AG04450 (cell line): Measurements from ENCODE around the gene KRAS. TPM values are rescaled to one million over a fixed set of nuclear protein-coding genes. Genes with fewer than 3 reads are reported as not detected.

ENCODE experiments used
- CTCF ChIA-PET: fragments of 300-600, 350-600 bp; formaldehyde crosslinking; extraction: SDS; loops from one replicate; lab custom pipeline; 2022; ENCODE audit warnings: antibody characterized with exemption, inconsistent platforms; lab: Charles Lee
- POLR2A ChIA-PET: fragments of 350-600 bp; formaldehyde crosslinking; extraction: SDS; loops from one replicate; lab custom pipeline; 2021; ENCODE audit warnings: antibody characterized with exemption, inconsistent platforms; lab: Yijun Ruan, JAX
- DNase-seq: peaks from one replicate; pipeline ENCODE4 v3.0.0-alpha.2; 2011; ENCODE audit warnings: low read depth, low spot score
- H3K27ac ChIP-seq: one replicate; pipeline ENCODE4 v1.5.1; 2012; ENCODE audit warnings: low read depth, low read length, control low read depth
- H3K27me3 ChIP-seq: one replicate; pipeline ENCODE4 v1.6.0; 2012; ENCODE audit warnings: low read length; ENCODE audit not compliant: control insufficient read depth, insufficient read depth
- H3K4me3 ChIP-seq: 2 replicates; pipeline ENCODE4 v1.5.1; 2011; ENCODE audit warnings: mild to moderate bottlenecking, low read depth, low read length, control low read depth
- H3K9me3 ChIP-seq: 2 replicates; pipeline ENCODE4 v1.5.1; 2012; ENCODE audit warnings: low read length; ENCODE audit not compliant: control insufficient read depth, insufficient read depth
- polyA plus RNA-seq: library from polyadenylated mRNA; depleted of rRNA; stranded (reverse); fragments of >200 nt; gene quantifications from 2 replicates; pipeline ENCODE4 v1.2.3, GENCODE V29; 2011
- TF ChIP-seq, protein P1 (sequence below): IDR thresholded peaks from 2 replicates; pipeline ENCODE4 v1.5.1; 2011; ENCODE audit warnings: low read depth, low read length, control low read depth, inconsistent platforms

KRAS gene
- polyA plus RNA-seq, 1 experiment: 24.2 TPM

DNA sequence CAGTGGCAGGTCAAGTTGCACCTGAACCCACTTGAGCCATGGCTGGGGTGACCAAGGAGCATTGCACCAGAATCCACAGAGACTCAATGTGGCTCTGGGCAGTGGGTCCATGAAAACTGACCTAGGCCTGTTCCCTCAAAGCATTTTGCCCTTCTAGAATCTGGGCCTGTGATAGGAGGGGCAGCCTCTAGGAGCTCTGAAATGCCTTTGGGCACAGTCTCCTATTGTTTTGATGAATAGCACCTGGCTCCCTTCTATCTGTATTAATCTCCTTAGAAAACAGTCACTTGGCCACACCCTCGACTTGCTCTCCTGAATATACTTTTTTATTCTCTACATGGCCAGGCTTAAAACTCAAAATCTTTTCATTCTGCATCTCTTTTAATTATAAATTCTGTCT, 14.1 kb upstream of the KRAS start:
- TF ChIP-seq, protein P1, sequence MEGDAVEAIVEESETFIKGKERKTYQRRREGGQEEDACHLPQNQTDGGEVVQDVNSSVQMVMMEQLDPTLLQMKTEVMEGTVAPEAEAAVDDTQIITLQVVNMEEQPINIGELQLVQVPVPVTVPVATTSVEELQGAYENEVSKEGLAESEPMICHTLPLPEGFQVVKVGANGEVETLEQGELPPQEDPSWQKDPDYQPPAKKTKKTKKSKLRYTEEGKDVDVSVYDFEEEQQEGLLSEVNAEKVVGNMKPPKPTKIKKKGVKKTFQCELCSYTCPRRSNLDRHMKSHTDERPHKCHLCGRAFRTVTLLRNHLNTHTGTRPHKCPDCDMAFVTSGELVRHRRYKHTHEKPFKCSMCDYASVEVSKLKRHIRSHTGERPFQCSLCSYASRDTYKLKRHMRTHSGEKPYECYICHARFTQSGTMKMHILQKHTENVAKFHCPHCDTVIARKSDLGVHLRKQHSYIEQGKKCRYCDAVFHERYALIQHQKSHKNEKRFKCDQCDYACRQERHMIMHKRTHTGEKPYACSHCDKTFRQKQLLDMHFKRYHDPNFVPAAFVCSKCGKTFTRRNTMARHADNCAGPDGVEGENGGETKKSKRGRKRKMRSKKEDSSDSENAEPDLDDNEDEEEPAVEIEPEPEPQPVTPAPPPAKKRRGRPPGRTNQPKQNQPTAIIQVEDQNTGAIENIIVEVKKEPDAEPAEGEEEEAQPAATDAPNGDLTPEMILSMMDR: no peak
- Histone ChIP-seq H3K27ac (no peak overlapping the region), H3K4me3 (no peak overlapping the region), H3K27me3 (no peaks in the 10 kb centered on the region), H3K9me3 (no peaks in the 10 kb centered on the region)
- no peak for DNase-seq
- ChIA-PET POLR2A (no interaction called here), CTCF (interaction anchor here (1.3 kb wide), 1 partner anchor 23 kb away, joined by 5 read pairs; no protein-coding TSS in a partner anchor)

DNA sequence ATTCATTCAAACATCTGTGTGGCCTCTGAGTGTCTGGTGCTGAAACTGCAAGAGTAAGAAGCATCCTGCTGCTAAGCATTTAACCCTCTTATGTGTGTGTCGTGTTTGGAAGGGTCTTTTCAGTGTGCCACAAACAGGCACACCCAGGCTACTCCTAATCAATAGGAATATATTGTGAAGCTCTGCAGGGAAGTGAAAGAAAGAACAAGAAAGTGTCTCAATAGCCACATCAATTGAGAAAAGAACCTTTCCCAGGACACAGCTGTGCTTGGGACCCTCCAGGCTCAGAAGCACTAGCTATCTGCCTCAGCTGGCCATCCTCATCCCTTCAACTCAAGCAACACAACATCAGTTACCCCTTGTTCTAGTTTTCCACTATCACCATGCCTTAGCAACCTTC, 13.4 kb upstream of the KRAS start:
- TF ChIP-seq, protein P1: no peak
- DNase-seq: no peak
- H3K4me3 ChIP-seq: no peak overlapping the region
- H3K27me3 ChIP-seq: no peaks in the 10 kb centered on the region
- no peaks in the 10 kb centered on the region for H3K9me3 ChIP-seq
- POLR2A ChIA-PET: no interaction called here
- CTCF ChIA-PET: interaction anchor here (1.3 kb wide), 1 partner anchor 23 kb away, joined by 5 read pairs; no protein-coding TSS in a partner anchor
- no peak overlapping the region for H3K27ac ChIP-seq

DNA sequence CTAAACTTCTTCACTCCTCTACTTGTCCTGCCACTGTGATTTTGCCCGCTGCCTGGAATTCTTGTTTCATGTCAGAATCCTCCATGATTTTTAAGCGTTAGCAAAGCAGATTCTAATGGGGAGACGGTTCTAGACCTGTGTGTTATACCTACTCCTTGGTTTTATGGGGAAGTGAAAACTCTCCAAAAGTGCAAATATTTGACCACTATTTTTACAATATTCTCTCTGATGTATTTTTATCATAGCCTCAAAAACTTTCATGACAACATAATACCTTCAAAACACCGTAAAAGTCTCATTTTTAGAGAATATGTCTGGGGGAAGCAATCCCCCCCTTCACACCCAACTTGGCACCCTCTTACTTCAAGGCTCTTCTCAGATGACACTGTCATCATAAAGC, 12.9 kb upstream of the KRAS start:
- DNase-seq: no peak
- CTCF ChIA-PET: no interaction called here
- H3K27me3 ChIP-seq: no peaks in the 10 kb centered on the region
- H3K27ac ChIP-seq: no peak overlapping the region
- H3K4me3 ChIP-seq: no peak overlapping the region
- TF ChIP-seq, protein P1: no peak
- POLR2A ChIA-PET: no interaction called here
- no peaks in the 10 kb centered on the region for H3K9me3 ChIP-seq

DNA sequence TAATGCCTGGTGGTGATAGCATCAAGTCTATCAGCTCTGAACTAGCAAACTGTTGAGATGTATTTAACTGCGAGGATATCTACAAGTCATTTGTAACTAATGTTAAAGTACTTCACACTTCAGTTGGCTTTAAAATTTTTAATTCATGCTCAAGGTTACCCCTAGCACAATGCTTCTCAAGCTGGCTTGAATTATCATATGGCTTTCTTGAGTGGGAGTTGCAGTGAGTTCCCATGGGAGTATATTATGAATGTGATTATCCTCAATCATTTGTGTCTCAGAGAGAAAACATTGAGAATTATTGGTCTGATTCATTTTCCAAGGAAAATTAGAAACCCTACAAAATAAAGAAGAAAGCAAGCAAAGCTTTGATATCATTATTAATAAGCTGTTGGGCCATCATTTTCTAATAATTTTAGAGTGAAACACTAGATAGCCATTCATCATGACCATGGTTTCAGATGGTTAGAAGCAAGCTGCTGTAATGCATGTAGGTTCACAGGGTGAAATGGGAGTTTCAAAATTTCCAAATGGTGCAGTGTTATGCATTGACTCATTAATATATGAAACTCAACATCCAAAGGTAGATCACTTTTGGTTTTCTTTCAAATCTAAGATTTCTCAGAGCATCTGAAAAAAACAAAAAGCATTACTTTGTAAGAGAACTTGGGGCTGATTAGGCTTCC, 11.8 kb upstream of the KRAS start:
- no peak overlapping the region for H3K4me3 ChIP-seq
- ChIA-PET CTCF (interaction anchor here (0.6 kb wide), 1 partner anchor 233 kb away, joined by 3 read pairs; no protein-coding TSS in a partner anchor), POLR2A (no interaction called here)
- TF ChIP-seq, protein P1: no peak
- no peak overlapping the region for H3K27ac ChIP-seq
- no peak for DNase-seq
- no peaks in the 10 kb centered on the region for H3K27me3 ChIP-seq
- H3K9me3 ChIP-seq: no peaks in the 10 kb centered on the region

DNA sequence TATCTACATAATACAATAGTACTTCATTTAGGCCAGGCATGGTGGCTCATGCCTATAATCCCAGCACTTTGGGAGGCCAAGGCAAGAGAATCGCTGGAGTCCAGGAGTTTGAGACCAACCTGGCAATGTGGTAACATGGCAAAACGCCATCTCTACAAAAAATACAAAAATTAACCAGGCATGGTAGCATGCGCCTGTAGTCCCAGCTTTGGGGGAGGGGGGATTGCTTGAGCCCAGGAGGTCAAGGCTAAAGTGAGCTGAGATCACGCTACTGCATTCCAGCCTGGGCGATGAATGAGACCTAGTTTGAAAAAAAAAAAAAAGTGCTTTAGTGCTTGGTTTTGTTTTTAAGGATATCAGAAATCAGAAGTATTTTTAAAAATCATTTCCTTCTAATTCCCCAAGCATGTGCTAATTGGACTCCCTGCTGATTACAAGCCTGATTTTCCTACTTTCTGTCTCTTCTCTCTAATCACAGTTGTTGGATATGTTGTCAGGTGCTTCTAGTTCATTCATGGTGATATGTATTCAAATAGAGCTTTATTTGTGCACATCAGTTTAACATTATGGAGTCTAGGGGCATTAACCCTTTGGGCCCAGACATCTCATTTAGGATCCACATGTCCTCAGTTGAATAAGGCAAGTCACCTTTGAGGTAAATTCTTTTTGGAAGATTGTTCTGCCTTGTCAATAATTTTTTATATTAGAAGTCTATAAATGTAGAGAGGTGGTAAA, 7.0 kb upstream of the KRAS start:
- H3K9me3 ChIP-seq: no peaks in the 10 kb centered on the region
- H3K27ac ChIP-seq: no peak overlapping the region
- H3K27me3 ChIP-seq: no peaks in the 10 kb centered on the region
- no peak overlapping the region for H3K4me3 ChIP-seq
- DNase-seq: no peak
- TF ChIP-seq, protein P1: no peak
- POLR2A ChIA-PET: interaction anchor here (0.7 kb wide), 1 partner anchor 71 kb away, joined by 6 read pairs; no protein-coding TSS in a partner anchor
- CTCF ChIA-PET: interaction anchor here (0.7 kb wide), 1 partner anchor 677 kb away, joined by 3 read pairs; no protein-coding TSS in a partner anchor
